A549 (cell line): ENCODE measurements around the gene DNAH7.

ENCODE experiments used
- BHLHE40 ChIP-seq: IDR thresholded peaks from 2 replicates; pipeline ENCODE4 v1.6.1; 2012; ENCODE audit warnings: low read depth, low read length, inconsistent platforms
- CBX2 ChIP-seq: fragments of 200-600 bp; sonication (generic); IDR thresholded peaks from 2 replicates; pipeline ENCODE4 v1.6.1; 2016; ENCODE audit warnings: low read depth, mild to moderate bottlenecking, borderline replicate concordance
- CBX8 ChIP-seq: fragments of 200-600 bp; sonication (generic); IDR thresholded peaks from 2 replicates; pipeline ENCODE4 v1.6.1; 2016
- CEBPB ChIP-seq, 2 experiments: fragments of >200 bp in 1 of 2; sonication (Bioruptor Twin) in 1 of 2; formaldehyde crosslinking in 1 of 2; IDR thresholded peaks; 2 replicates each; pipeline ENCODE4 v1.6.1; 2012 to 2016
- CTCF ChIP-seq: fragments of >200 bp; sonication (Bioruptor Twin); formaldehyde crosslinking; IDR thresholded peaks from 3 replicates; pipeline ENCODE4 v1.5.1; 2016
- EP300 ChIP-seq, 2 experiments: fragments of >200 bp; sonication (Bioruptor Twin); formaldehyde crosslinking; IDR thresholded peaks; 2 replicates in 1 of 2; 3 replicates in 1 of 2; pipeline ENCODE4 v1.6.1; 2016 to 2017
- FOSL2 ChIP-seq, 2 experiments: fragments of 450-650 bp in 1 of 2; fragments of >200 bp in 1 of 2; sonication (Bioruptor Twin) in 1 of 2; formaldehyde crosslinking; IDR thresholded peaks; 2 replicates each; pipeline versions ENCODE4 v1.5.0 to v1.6.1; 2016 to 2020; ENCODE audit warnings: mild to moderate bottlenecking in 1 of 2, moderate library complexity in 1 of 2
- JUN ChIP-seq, 2 experiments: fragments of >200 bp; sonication (Bioruptor Twin); formaldehyde crosslinking; IDR thresholded peaks; 2 replicates in 1 of 2; 3 replicates in 1 of 2; pipeline ENCODE4 v1.6.1; 2016 to 2017
- MAFK ChIP-seq: fragments of 450-650 bp; IDR thresholded peaks from 2 replicates; pipeline ENCODE4 v1.6.1; 2014; ENCODE audit not compliant: partially characterized antibody
- NR3C1 ChIP-seq: fragments of >200 bp; sonication (Bioruptor Twin); formaldehyde crosslinking; IDR thresholded peaks from 3 replicates; pipeline ENCODE4 v1.6.1; 2017
- POLR2A ChIP-seq: IDR thresholded peaks from 2 replicates; pipeline ENCODE4 v1.6.1; 2012; ENCODE audit warnings: mild to moderate bottlenecking, low read length
- RFX5 ChIP-seq: fragments of 450-650 bp; IDR thresholded peaks from 2 replicates; pipeline ENCODE4 v1.7.1; 2014; ENCODE audit warnings: antibody characterized with exemption, mild to moderate bottlenecking, moderate library complexity
- SREBF2 ChIP-seq: fragments of 450-650 bp; IDR thresholded peaks from 2 replicates; pipeline ENCODE4 v1.6.1; 2014; ENCODE audit warnings: mild to moderate bottlenecking, moderate library complexity
- ZFP36 ChIP-seq: fragments of 450-650 bp; IDR thresholded peaks from 2 replicates; pipeline ENCODE4 v1.6.1; 2014; ENCODE audit warnings: borderline replicate concordance; ENCODE audit not compliant: partially characterized antibody

GRCh38 chr2:196105951-196106350 lies 37.3 kb upstream of the DNAH7 start:
- TF ChIP-seq BHLHE40 (no peak), CTCF (no peak), RFX5 (no peak), POLR2A (no peak), ZFP36 (no peak), EP300 (IDR thresholded peaks at IDR 0.05) (no peak), CEBPB (IDR thresholded peaks at IDR 0.05) (no peak), CBX8 (no peak), MAFK (no peak), SREBF2 (no peak), FOSL2 (IDR thresholded peaks at IDR 0.05) (no peak), FOSL2 (CRISPR knock-in tag; IDR thresholded peaks at IDR 0.05) (no peak), CBX2 (no peak), JUN (IDR thresholded peaks at IDR 0.05) (no peak), NR3C1 (no peak)
